NCI-H1930 (cell line): Measurements from ENCODE around the gene LBHD1.
"Not testable (repeated sequence)": the region's sequence is repeated elsewhere in the genome, so short reads cannot be mapped to it uniquely, and the experiment has no call there.

ENCODE experiments used
- DNase-seq, 2 experiments: peaks; one replicate each; lab custom pipeline; 2025; lab: John Stamatoyannopoulos, UW

LBHD1 gene

GRCh38 chr11:62671608-62672389, at the start of gene LBHD1, which contains the start of gene UQCC3:
TSS of gene LBHD1 (minus strand) at chr11:62672267. CDS start at chr11:62670031, 2,236 bp downstream.
TSS of gene UQCC3 (plus strand) at chr11:62671673. CDS start at chr11:62671746, 73 bp downstream.
- DNase-seq: peak; percentile 81 to 85

DNA sequence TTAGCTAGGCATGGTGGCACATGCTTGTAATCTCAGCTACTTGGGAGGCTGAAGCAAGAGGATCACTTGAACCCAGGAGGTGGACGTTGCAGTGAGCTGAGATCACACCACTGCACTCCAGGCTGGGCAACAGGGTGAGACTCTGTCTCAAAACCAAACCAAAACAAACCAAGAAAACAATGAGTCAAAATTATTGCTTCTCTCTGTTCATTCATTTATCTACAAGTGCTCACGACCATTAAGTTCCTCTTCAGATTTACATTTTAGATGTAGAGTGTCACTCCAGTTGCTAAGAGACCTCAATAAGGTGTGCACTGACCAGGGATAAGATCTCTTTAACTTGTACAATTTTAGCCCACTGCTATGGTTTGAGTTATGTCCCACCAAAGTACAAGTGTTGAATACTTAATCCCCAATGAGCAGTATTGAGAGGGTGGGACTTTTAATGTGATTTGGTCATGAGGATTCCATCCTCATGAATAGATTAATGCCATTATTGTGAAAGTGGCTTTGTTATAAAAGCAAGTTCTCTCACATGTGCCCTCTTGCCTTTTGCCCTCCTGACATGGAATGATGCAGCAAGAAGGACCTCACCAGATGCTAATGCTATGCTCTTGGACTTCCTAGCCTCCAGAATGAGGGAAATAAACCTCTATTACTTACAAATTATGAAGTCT, 47.4 kb upstream of the LBHD1 start:
- no peak for DNase-seq

DNA sequence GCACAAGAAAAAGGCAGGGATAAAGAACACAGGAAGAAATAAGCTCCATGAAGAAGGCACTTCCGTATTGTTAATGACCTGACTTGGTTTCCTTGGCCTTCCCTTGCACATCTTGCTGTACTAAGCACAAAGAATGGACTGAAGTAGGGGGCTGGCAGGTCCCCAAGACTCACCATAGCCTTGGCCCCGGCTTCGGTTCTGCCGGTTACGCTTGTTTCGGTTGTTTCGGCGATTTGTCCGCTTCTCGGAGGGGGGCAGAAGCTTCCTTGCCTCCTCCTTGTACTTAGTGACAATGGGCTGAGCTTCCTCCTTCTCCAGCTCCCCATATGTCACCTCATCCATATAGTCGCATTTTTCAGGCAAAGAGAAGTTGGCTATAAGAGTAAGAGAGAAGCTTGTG, 44.7 kb upstream of the LBHD1 start:
- DNase-seq: no peak

DNA sequence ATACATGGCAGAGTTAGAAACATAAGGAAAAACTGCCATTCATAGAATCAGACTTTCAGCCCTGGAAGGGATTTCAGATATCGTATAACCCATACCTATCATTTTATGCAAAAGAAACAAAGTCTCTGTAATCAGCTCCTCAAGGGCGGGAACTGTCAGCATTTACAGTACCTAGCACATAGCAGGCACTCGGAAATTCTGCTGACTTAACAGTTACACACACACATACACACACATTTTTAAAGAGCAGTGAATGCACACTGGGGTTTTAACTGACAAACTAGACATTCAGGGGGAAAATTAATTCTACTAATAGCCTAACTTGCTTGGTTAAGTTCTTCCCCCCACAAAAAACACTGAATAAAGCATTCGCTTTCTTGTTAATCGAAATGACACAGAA, 44.1 kb upstream of the LBHD1 start:
- DNase-seq: no peak

GRCh38 chr11:62715150-62716130, 43.4 kb upstream of the LBHD1 start:
- DNase-seq: no peak

DNA sequence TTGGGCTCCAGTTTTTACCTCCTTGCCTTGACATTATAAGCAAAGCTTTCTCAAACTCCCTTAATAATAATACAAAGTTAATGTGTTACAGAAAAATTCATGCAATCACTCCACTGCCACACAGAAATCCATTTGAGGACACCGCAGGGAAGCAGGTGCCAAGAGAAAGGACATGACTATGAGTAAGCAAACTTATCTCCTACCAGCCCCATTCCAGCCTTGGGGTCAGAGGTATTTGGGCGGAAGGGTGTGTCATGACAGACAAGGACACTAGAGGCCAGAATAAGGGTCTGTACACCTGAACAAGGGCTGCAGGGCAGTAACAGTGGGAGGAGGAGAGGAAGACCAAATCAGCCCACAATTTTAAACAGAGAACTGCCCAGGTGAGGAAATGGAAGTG, 41.3 kb upstream of the LBHD1 start:
- no peak for DNase-seq

GRCh38 chr11:62712861-62713260, 40.8 kb upstream of the LBHD1 start:
- no peak for DNase-seq

GRCh38 chr11:62712276-62712812, 40.3 kb upstream of the LBHD1 start:
- DNase-seq: no peak

DNA sequence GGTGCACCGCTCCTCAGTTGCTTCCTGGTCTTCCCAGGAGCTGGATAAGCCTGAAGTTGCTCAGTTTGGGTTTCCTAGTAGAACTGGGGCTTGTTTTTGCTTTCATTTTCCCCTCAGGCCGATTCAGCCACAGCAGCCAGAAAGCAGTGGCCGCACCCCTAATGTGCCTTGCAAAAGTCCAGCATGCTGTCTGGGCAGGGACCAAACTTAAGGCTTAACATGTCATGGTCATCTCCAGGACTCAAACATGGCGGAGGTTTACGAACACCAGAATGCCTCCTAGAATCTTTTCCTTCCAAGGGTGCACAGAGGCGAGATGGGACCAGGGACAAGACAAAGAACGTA, 37.9 kb upstream of the LBHD1 start:
- no peak for DNase-seq

- peak; percentile 95 to 97 for DNase-seq
These were observed 37.4 kb upstream of the LBHD1 start for GRCh38 chr11:62709247-62710000.

GRCh38 chr11:62708793-62709192, 36.7 kb upstream of the LBHD1 start:
- peak in 1 of 2 experiments; percentile 28 for DNase-seq

GRCh38 chr11:62708392-62708791, 36.3 kb upstream of the LBHD1 start:
- DNase-seq: no peak

- DNase-seq: peak; percentile 24 to 27
These were observed 35.3 kb upstream of the LBHD1 start, which contains the start of the genes BSCL2 and GNG3 for GRCh38 chr11:62707277-62707861. TSS of gene BSCL2 (minus strand) at chr11:62707424. CDS start at chr11:62707195, 229 bp downstream. TSS of gene GNG3 (plus strand) at chr11:62707676. CDS start at chr11:62708296, 620 bp downstream.

GRCh38 chr11:62706850-62707247, 34.8 kb upstream of the LBHD1 start:
- no peak for DNase-seq

DNA sequence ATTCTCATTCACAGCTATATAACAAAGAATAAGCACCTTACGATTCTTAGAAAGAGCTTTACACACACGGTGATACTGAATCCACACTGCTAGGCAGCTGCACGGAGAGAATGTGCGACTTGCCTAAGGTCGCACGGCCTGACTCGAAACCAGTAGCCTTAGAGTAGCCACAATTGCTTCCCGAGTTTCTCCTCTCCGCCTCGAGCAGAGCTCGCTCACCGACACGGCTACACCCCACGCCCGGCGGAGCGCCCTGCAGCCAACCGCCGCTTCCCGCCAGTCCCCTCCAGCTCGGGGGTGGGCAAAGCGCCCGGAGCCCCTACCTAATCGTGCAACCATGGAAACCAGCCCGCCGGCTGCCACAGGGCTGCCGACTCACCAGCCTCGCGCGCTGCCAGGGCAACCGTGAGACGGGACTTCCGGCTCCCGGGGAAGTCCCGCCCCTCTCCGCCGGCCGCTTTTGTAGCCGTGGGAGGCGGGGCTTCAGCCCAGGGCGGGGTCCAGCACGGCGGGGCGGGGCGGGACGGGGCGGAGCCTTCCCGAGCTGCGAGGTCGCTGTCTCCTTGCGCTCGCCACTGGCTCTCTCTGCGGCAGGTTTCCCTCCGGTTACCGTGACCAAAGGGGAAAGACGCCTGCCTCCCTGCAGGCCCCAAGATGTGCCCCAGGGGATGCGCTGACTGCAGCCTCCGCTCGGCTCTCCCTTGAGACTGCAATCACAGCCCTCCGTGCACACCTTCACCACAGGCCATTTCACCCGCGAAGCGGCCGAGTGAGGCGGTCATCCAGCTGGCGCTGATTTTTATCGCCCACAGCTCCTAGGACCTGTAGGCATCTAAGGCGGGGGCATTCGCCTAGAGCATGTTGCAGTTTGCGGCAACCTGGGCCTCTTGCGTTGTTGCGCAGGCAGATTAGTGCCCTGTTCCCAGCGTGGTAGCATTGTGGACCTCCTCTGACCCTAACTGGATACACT, 34.1 kb upstream of the LBHD1 start:
- peak; percentile 94 for DNase-seq

DNA sequence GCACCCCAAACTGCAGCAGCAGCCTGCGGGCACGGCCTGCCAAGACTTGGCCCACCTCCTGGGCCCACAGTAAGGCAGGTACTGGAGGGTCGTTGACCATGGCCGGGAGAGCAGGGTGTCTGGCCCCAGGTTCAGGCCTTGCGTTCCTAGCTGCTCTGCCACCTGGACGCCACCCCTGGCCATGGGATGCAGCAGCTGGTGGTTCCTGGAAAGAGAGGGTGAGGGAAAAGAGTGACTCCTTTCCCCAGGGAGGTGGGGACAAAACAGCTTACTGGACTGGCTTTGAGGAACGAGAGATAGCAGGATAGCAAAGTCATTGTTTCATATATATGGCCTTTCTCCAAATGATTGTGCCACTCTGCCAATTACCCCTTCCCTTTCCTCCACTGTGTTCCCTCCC, 33.3 kb upstream of the LBHD1 start:
- DNase-seq: peak in 1 of 2 experiments; percentile 16

- not testable (repeated sequence) for DNase-seq
These were observed 31.9 kb upstream of the LBHD1 start for GRCh38 chr11:62703921-62704320.

DNA sequence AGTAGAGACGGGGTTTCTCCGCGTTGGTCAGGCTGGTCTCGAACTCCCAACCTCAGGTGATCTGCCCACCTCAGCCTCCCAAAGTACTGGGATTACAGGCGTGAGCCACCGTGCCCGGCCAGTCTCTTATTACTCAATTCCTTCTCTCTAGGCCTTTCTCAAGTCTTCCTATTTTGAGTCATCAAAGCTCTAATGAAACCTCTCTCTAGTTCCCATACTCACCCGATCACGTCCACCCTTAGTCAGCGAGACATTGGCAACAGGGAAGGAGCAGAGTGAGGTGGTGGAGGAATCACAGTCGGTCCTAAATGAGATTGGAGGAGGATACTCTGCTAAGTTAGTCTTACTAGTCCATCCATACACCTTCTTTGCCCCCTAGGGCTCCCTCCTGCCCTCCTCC, 30.2 kb upstream of the LBHD1 start:
- no peak for DNase-seq

- DNase-seq: peak; percentile 53
These were observed 22.5 kb upstream of the LBHD1 start for GRCh38 chr11:62694455-62695167.
